GM23338 (cell line): Measurements from ENCODE around the gene NSMCE1. TPM values are rescaled to one million over a fixed set of nuclear protein-coding genes. Genes with fewer than 3 reads are reported as not detected.

Source experiments
- ATAC-seq: fragments of 200-7000 bp; cut with Tn5 transposase; 3 replicates; pipeline ENCODE4 v1.9.1; 2020
- DNase-seq: peaks from one replicate; pipeline ENCODE4 v3.0.0-alpha.2; 2015; ENCODE audit warnings: low spot score
- H2AFZ ChIP-seq: fragments of 200-600 bp; sonication (generic); 2 replicates; pipeline ENCODE4 v1.8.0; 2016; ENCODE audit warnings: antibody characterized with exemption, mild to moderate bottlenecking, moderate library complexity
- H3F3A ChIP-seq: fragments of 200-600 bp; sonication (generic); replicated peaks from 2 replicates; pipeline ENCODE4 v1.8.0; 2017; ENCODE audit warnings: antibody characterized with exemption, mixed run types, low read depth
- H3K27ac ChIP-seq: fragments of 200-600 bp; sonication (generic); 2 replicates; pipeline ENCODE4 v1.6.1; 2016; ENCODE audit warnings: low read depth
- H3K27me3 ChIP-seq: fragments of 200-600 bp; sonication (generic); 2 replicates; pipeline ENCODE4 v1.8.0; 2016; ENCODE audit warnings: mild to moderate bottlenecking, mixed run types, moderate library complexity; ENCODE audit not compliant: insufficient read depth
- H3K36me3 ChIP-seq: fragments of 200-600 bp; sonication (generic); 2 replicates; pipeline ENCODE4 v1.8.0; 2016; ENCODE audit warnings: mild to moderate bottlenecking; ENCODE audit not compliant: insufficient read depth
- H3K4me1 ChIP-seq: fragments of 200-600 bp; sonication (generic); 2 replicates; pipeline ENCODE4 v1.8.0; 2016; ENCODE audit warnings: mild to moderate bottlenecking, moderate library complexity; ENCODE audit not compliant: insufficient read depth
- H3K4me2 ChIP-seq: fragments of 200-600 bp; sonication (generic); 2 replicates; pipeline ENCODE4 v1.7.1; 2017; ENCODE audit warnings: mixed run types
- H3K4me3 ChIP-seq: fragments of 200-600 bp; sonication (generic); 2 replicates; pipeline ENCODE4 v1.6.1; 2016; ENCODE audit warnings: mixed run types
- H3K79me2 ChIP-seq: fragments of 200-600 bp; sonication (generic); replicated peaks from 2 replicates; pipeline ENCODE4 v1.8.0; 2017; ENCODE audit warnings: mild to moderate bottlenecking; ENCODE audit not compliant: insufficient read depth
- H3K9me2 ChIP-seq: fragments of 200-600 bp; sonication (generic); 2 replicates; pipeline ENCODE4 v1.8.0; 2017; ENCODE audit not compliant: insufficient read depth
- H4K20me1 ChIP-seq: fragments of 200-600 bp; sonication (generic); replicated peaks from 2 replicates; pipeline ENCODE4 v1.8.0; 2017; ENCODE audit warnings: mild to moderate bottlenecking; ENCODE audit not compliant: insufficient read depth
- H3K27ac Mint-ChIP-seq: 2 replicates; pipeline ENCODE4 v1.8.0; 2020; ENCODE audit warnings: inconsistent platforms, mild to moderate bottlenecking, moderate library complexity, mixed read lengths
- H3K27me3 Mint-ChIP-seq: 3 replicates; pipeline ENCODE4 v1.8.0; 2022; ENCODE audit warnings: low read depth, mild to moderate bottlenecking, moderate library complexity, mixed read lengths, inconsistent platforms; ENCODE audit not compliant: insufficient read depth, poor library complexity
- H3K36me3 Mint-ChIP-seq: 3 replicates; pipeline ENCODE4 v1.8.0; 2021; ENCODE audit warnings: low read depth, mild to moderate bottlenecking, inconsistent platforms, moderate library complexity, mixed read lengths
- H3K4me1 Mint-ChIP-seq: 3 replicates; pipeline ENCODE4 v1.8.0; 2020; ENCODE audit warnings: mild to moderate bottlenecking, inconsistent platforms, mixed read lengths
- H3K4me3 Mint-ChIP-seq: 3 replicates; pipeline ENCODE4 v1.8.0; 2021; ENCODE audit warnings: moderate library complexity, mild to moderate bottlenecking, inconsistent platforms, mixed read lengths
- H3K9me3 Mint-ChIP-seq: 3 replicates; pipeline ENCODE4 v1.8.0; 2020; ENCODE audit warnings: moderate library complexity, mild to moderate bottlenecking, inconsistent platforms, mixed read lengths
- CREB1 ChIP-seq: fragments of 250-450 bp; sonication (Bioruptor Pico); IDR thresholded peaks from 2 replicates; pipeline ENCODE4 v1.5.0; 2020; ENCODE audit warnings: low read depth, mild to moderate bottlenecking, moderate library complexity
- ETS1 ChIP-seq: IDR thresholded peaks from 2 replicates; pipeline ENCODE4 v1.6.1; 2016; ENCODE audit warnings: antibody characterized with exemption
- EZH2 ChIP-seq: fragments of 200-600 bp; sonication (generic); IDR thresholded peaks from one replicate; pipeline ENCODE4 v1.8.0; 2017; ENCODE audit warnings: antibody characterized with exemption, mild to moderate bottlenecking, low read depth; ENCODE audit not compliant: unreplicated experiment
- EZH2phosphoT487 ChIP-seq: fragments of 200-600 bp; sonication (generic); IDR thresholded peaks from one replicate; pipeline ENCODE4 v1.8.1; 2018; ENCODE audit warnings: antibody characterized with exemption; ENCODE audit not compliant: unreplicated experiment
- JUNB ChIP-seq: IDR thresholded peaks from one replicate; pipeline ENCODE4 v1.6.1; 2016; ENCODE audit warnings: antibody characterized with exemption; ENCODE audit not compliant: unreplicated experiment
- NANOG ChIP-seq: IDR thresholded peaks from 2 replicates; pipeline ENCODE4 v1.6.1; 2016; ENCODE audit warnings: antibody characterized with exemption, borderline replicate concordance
- POLR2AphosphoS5 ChIP-seq: IDR thresholded peaks from 2 replicates; pipeline ENCODE4 v1.6.1; 2016; ENCODE audit warnings: antibody characterized with exemption, low read depth
- REST ChIP-seq: IDR thresholded peaks from one replicate; pipeline ENCODE4 v1.6.1; 2018; ENCODE audit warnings: antibody characterized with exemption; ENCODE audit not compliant: unreplicated experiment
- STAT1 ChIP-seq: IDR thresholded peaks from one replicate; pipeline ENCODE4 v1.6.1; 2016; ENCODE audit warnings: antibody characterized with exemption; ENCODE audit not compliant: unreplicated experiment
- ZNF114 ChIP-seq: fragments of 250-450 bp; sonication (Bioruptor Pico); IDR thresholded peaks from 2 replicates; pipeline ENCODE4 v1.5.0; 2020; ENCODE audit warnings: mild to moderate bottlenecking, moderate library complexity
- ZNF331 ChIP-seq: fragments of 250-450 bp; sonication (Bioruptor Pico); IDR thresholded peaks from 2 replicates; pipeline ENCODE4 v1.5.0; 2020; ENCODE audit warnings: low read depth, mild to moderate bottlenecking, moderate library complexity
- polyA plus RNA-seq: library from polyadenylated mRNA; unstranded; fragments of >200 nt; fragmentation: Nextera tagmentation; extraction: Ambion mirVana; gene quantifications from 2 replicates; pipeline ENCODE4 v1.2.1, GENCODE V29; 2016
- total RNA-seq: library from RNA; depleted of rRNA; stranded (reverse); fragments of >200 nt; shearing (Covaris generic); gene quantifications from 2 replicates; pipeline ENCODE4 v1.2.3, GENCODE V29; 2014
- TF ChIP-seq, protein P1 (sequence below): fragments of 250-450 bp; sonication (Bioruptor Pico); IDR thresholded peaks from 2 replicates; pipeline ENCODE4 v1.5.0; 2020; ENCODE audit warnings: mild to moderate bottlenecking, moderate library complexity
- TF ChIP-seq, protein P2 (sequence below), 2 experiments: fragments of 200-600 bp in 1 of 2; sonication (generic) in 1 of 2; conservative IDR thresholded peaks; 2 replicates each; pipeline versions ENCODE4 v1.5.1 to v1.6.1; 2016 to 2017; ENCODE audit warnings: antibody characterized with exemption in 2 of 2, low read depth in 2 of 2, mild to moderate bottlenecking in 2 of 2, moderate library complexity in 1 of 2

Gene NSMCE1
- total and polyA plus RNA-seq, 2 experiments from 2014 or later: 30.6 to 50.8 TPM

- Histone ChIP-seq H3K79me2 (peaks cover 6% of the 10 kb centered on the region; the same call in 1 of the 2 replicates), H3K4me2 (no peak overlapping the region), H2AFZ (no peak overlapping the region), H3K27ac (no peak overlapping the region), H4K20me1 (no peaks in the 10 kb centered on the region), H3K27me3 (peaks cover 17% of the 10 kb centered on the region), H3K4me1 (peaks cover 10% of the 10 kb centered on the region; the same call in 1 of the 2 replicates), H3K9me2 (no peaks in the 10 kb centered on the region), H3K36me3 (no peaks in the 10 kb centered on the region), H3F3A (0 out of 2 replicates have a peak, but pooled peaks cover 2% of the 10 kb centered on the region), H3K4me3 (no peak overlapping the region)
- Mint-ChIP-seq H3K27me3 (peaks cover 12% of the 10 kb centered on the region), H3K4me3 (no peak overlapping the region), H3K27ac (no peak overlapping the region), H3K36me3 (peaks cover 5% of the 10 kb centered on the region), H3K4me1 (peaks cover 15% of the 10 kb centered on the region), H3K9me3 (peaks cover 8% of the 10 kb centered on the region)
- DNase-seq (no peak), ATAC-seq (no peak)
- TF ChIP-seq EZH2 (no peak), REST (no peak), ZNF331 (CRISPR knock-in tag) (no peak), ZNF114 (CRISPR knock-in tag) (no peak), JUNB (no peak), NANOG (no peak), EZH2phosphoT487 (no peak), STAT1 (no peak), POLR2AphosphoS5 (no peak), ETS1 (no peak), CREB1 (CRISPR knock-in tag) (no peak)
- TF ChIP-seq, protein P1, sequence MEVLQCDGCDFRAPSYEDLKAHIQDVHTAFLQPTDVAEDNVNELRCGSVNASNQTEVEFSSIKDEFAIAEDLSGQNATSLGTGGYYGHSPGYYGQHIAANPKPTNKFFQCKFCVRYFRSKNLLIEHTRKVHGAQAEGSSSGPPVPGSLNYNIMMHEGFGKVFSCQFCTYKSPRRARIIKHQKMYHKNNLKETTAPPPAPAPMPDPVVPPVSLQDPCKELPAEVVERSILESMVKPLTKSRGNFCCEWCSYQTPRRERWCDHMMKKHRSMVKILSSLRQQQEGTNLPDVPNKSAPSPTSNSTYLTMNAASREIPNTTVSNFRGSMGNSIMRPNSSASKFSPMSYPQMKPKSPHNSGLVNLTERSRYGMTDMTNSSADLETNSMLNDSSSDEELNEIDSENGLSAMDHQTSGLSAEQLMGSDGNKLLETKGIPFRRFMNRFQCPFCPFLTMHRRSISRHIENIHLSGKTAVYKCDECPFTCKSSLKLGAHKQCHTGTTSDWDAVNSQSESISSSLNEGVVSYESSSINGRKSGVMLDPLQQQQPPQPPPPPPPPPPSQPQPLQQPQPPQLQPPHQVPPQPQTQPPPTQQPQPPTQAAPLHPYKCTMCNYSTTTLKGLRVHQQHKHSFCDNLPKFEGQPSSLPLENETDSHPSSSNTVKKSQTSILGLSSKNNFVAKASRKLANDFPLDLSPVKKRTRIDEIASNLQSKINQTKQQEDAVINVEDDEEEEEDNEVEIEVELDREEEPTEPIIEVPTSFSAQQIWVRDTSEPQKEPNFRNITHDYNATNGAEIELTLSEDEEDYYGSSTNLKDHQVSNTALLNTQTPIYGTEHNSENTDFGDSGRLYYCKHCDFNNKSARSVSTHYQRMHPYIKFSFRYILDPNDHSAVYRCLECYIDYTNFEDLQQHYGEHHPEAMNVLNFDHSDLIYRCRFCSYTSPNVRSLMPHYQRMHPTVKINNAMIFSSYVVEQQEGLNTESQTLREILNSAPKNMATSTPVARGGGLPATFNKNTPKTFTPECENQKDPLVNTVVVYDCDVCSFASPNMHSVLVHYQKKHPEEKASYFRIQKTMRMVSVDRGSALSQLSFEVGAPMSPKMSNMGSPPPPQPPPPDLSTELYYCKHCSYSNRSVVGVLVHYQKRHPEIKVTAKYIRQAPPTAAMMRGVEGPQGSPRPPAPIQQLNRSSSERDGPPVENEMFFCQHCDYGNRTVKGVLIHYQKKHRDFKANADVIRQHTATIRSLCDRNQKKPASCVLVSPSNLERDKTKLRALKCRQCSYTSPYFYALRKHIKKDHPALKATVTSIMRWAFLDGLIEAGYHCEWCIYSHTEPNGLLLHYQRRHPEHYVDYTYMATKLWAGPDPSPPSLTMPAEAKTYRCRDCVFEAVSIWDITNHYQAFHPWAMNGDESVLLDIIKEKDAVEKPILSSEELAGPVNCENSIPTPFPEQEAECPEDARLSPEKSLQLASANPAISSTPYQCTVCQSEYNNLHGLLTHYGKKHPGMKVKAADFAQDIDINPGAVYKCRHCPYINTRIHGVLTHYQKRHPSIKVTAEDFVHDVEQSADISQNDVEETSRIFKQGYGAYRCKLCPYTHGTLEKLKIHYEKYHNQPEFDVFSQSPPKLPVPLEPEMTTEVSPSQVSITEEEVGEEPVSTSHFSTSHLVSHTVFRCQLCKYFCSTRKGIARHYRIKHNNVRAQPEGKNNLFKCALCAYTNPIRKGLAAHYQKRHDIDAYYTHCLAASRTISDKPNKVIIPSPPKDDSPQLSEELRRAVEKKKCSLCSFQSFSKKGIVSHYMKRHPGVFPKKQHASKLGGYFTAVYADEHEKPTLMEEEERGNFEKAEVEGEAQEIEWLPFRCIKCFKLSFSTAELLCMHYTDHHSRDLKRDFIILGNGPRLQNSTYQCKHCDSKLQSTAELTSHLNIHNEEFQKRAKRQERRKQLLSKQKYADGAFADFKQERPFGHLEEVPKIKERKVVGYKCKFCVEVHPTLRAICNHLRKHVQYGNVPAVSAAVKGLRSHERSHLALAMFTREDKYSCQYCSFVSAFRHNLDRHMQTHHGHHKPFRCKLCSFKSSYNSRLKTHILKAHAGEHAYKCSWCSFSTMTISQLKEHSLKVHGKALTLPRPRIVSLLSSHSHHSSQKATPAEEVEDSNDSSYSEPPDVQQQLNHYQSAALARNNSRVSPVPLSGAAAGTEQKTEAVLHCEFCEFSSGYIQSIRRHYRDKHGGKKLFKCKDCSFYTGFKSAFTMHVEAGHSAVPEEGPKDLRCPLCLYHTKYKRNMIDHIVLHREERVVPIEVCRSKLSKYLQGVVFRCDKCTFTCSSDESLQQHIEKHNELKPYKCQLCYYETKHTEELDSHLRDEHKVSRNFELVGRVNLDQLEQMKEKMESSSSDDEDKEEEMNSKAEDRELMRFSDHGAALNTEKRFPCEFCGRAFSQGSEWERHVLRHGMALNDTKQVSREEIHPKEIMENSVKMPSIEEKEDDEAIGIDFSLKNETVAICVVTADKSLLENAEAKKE: no peak
- TF ChIP-seq, protein P2, sequence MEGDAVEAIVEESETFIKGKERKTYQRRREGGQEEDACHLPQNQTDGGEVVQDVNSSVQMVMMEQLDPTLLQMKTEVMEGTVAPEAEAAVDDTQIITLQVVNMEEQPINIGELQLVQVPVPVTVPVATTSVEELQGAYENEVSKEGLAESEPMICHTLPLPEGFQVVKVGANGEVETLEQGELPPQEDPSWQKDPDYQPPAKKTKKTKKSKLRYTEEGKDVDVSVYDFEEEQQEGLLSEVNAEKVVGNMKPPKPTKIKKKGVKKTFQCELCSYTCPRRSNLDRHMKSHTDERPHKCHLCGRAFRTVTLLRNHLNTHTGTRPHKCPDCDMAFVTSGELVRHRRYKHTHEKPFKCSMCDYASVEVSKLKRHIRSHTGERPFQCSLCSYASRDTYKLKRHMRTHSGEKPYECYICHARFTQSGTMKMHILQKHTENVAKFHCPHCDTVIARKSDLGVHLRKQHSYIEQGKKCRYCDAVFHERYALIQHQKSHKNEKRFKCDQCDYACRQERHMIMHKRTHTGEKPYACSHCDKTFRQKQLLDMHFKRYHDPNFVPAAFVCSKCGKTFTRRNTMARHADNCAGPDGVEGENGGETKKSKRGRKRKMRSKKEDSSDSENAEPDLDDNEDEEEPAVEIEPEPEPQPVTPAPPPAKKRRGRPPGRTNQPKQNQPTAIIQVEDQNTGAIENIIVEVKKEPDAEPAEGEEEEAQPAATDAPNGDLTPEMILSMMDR (conservative IDR thresholded peaks at IDR 0.05; ENCODE audit: low read depth in 2 of 2): no peak
Observed at GRCh38 chr16:27310576-27311447, 42.2 kb upstream of the NSMCE1 start.
